ENCODE measurements around the gene WIPI1. TPM values are rescaled to one million over a fixed set of nuclear protein-coding genes. Genes with fewer than 3 reads are reported as not detected.
A peak's percentile ranks its signal among the peaks of the same experiment; 100 is the strongest.

WIPI1 gene
- total and polyA plus RNA-seq, 9 of the 15 experiments (the other 6 are each of a cell fraction or from before 2014, with no cell fraction given): 3.7 to 23.5 (median 11.8) TPM

GRCh38 chr17:68498479-68499326, 41.4 kb upstream of the WIPI1 start:
- BruUV-seq (replicated peaks): no TSS peak
- H3K79me2 ChIP-seq (ENCODE audit: control insufficient read depth, insufficient read depth, low read length): no peaks in the 10 kb centered on the region
- no peak for TF ChIP-seq HMG20B (CRISPR knock-in tag; IDR thresholded peaks at IDR 0.05)
- TF ChIP-seq CEBPB (tag; IDR thresholded peaks at IDR 0.05): peak; percentile 37; the same call in 1 of the 2 replicates
- H3K9me1 ChIP-seq (ENCODE audit: control insufficient read depth, insufficient read depth, low read length): no peaks in the 10 kb centered on the region
- H3K27me3 ChIP-seq (ENCODE audit: control insufficient read depth in 2 of 2, insufficient read depth in 2 of 2, low read length in 2 of 2): no peaks in the 10 kb centered on the region; a peak in 1 of 5 replicates
- FAIRE-seq (peak; percentile 11), DNase-seq (ENCODE audit: extremely low read depth in 1 of 4, low spot score in 3 of 4) (no peak), ATAC-seq (no peak)
- H3K27ac ChIP-seq (ENCODE audit: extremely low read depth, low read depth, low read length): peak overlapping the region; percentile 43; the same call in 1 of the 3 replicates
- in situ Hi-C loops (cut with MboI): no loop called here
- peak overlapping the region; percentile 66 for H2AFZ ChIP-seq (ENCODE audit: low read depth, low read length)
- H3K4me2 ChIP-seq (ENCODE audit: insufficient read depth, low read length): peak overlapping the region; percentile 38
- H3K9ac ChIP-seq (ENCODE audit: insufficient read depth in 1 of 2, low read depth in 2 of 2, low read length in 2 of 2): peak overlapping the region in 1 of 2 experiments; percentile 18; a peak in 1 of 4 replicates
- peaks cover 0 to 10% of the 10 kb centered on the region in 2 experiments; a peak in 3 of 5 replicates for H3K4me1 ChIP-seq (replicated peaks in 1 of 2; ENCODE audit: control insufficient read depth in 2 of 2, insufficient read depth in 2 of 2, low read length in 2 of 2)
- ChIA-PET CTCF (ENCODE audit: low intra/inter-chr PET ratio) (no interaction called here), POLR2A (interaction anchor here (0.8 to 2.4 kb wide), 2 partner anchors 10 to 14 kb away, joined by 3 to 9 read pairs; partner anchors contain the start of gene PRKAR1A)
- WGBS (ENCODE audit: insufficient coverage, low coverage, missing lambda C conversion rate): 11% methylated on average over 7 of the region's 7 CpGs
- no peaks in the 10 kb centered on the region for H4K20me1 ChIP-seq (replicated peaks; ENCODE audit: control insufficient read depth, insufficient read depth, low read length)
- H3K4me3 ChIP-seq: no peak overlapping the region
- H3K9me3 ChIP-seq (replicated peaks; ENCODE audit: control insufficient read depth, insufficient read depth, low read depth, low read length): no peaks in the 10 kb centered on the region; the same call in 1 of the 2 replicates
- no peaks in the 10 kb centered on the region for H3K36me3 ChIP-seq (ENCODE audit: control insufficient read depth, insufficient read depth, low read length)
- intact Hi-C loops (cut with micrococcal nuclease): no loop called here

DNA sequence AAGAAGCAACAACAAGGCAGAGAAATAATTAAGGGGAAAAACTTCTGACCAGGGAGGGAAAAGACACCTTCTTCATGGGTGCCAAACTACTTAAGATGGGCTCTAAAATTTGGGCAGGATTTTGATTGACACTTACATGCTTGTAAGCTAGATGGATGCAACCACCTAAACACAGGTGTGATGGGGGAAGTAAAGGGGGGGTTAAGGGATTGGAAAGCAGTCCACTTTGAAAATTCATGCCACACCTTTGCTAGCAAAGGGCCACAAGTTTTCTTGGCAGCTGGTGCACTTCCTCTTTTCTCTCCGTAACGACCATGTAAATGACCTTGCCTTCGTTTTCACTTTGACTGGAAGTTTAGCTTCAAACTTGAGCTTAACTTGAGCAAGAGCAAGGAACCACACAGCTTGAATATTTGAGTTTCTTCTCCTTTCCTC, 40.6 kb upstream of the WIPI1 start:
- intact Hi-C loops (cut with micrococcal nuclease): no loop called here
- peak overlapping the region; percentile 38; the same call in 1 of the 2 replicates for H3K4me2 ChIP-seq (ENCODE audit: insufficient read depth, low read length)
- TF ChIP-seq ILK (tag; IDR thresholded peaks at IDR 0.05; ENCODE audit: borderline replicate concordance, low read depth) (no peak), NCOA4 (IDR thresholded peaks at IDR 0.05; ENCODE audit: partially characterized antibody) (no peak), ESRRA (IDR thresholded peaks at IDR 0.05; ENCODE audit: borderline replicate concordance, low read depth) (peak; percentile 65; the same call in 1 of the 2 replicates), KLF1 (tag; IDR thresholded peaks at IDR 0.05) (no peak), MEIS2 (IDR thresholded peaks at IDR 0.05; ENCODE audit: partially characterized antibody) (no peak), VEZF1 (CRISPR knock-in tag; IDR thresholded peaks at IDR 0.05) (peak; percentile 71; the same call in 1 of the 2 replicates)
- TF ChIP-seq, protein P1, sequence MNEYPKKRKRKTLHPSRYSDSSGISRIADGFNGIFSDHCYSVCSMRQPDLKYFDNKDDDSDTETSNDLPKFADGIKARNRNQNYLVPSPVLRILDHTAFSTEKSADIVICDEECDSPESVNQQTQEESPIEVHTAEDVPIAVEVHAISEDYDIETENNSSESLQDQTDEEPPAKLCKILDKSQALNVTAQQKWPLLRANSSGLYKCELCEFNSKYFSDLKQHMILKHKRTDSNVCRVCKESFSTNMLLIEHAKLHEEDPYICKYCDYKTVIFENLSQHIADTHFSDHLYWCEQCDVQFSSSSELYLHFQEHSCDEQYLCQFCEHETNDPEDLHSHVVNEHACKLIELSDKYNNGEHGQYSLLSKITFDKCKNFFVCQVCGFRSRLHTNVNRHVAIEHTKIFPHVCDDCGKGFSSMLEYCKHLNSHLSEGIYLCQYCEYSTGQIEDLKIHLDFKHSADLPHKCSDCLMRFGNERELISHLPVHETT (CRISPR knock-in tag; conservative IDR thresholded peaks at IDR 0.05 in 1 of 2, IDR thresholded peaks at IDR 0.05 in 1 of 2): peak in 1 of 2 experiments; percentile 45; a peak in 1 of 4 replicates

More for the DNA sequence above, 40.6 kb upstream of the WIPI1 start:
- ATAC-seq: no peak
- H3K9ac ChIP-seq (ENCODE audit: insufficient read depth in 1 of 2, low read depth in 2 of 2, low read length in 2 of 2): no peak overlapping the region
- H3K4me1 ChIP-seq (replicated peaks in 1 of 2; ENCODE audit: control insufficient read depth in 2 of 2, insufficient read depth in 2 of 2, low read length in 2 of 2): peaks cover 0 to 10% of the 10 kb centered on the region in 2 experiments; a peak in 3 of 5 replicates
- in situ Hi-C loops (cut with MboI): no loop called here
- peak overlapping the region; percentile 66 for H2AFZ ChIP-seq (ENCODE audit: low read depth, low read length)
- peak; percentile 44 for FAIRE-seq
- H4K20me1 ChIP-seq (replicated peaks; ENCODE audit: control insufficient read depth, insufficient read depth, low read length): no peaks in the 10 kb centered on the region
- no TSS peak for BruUV-seq (replicated peaks)
- peak overlapping the region; percentile 43; the same call in 1 of the 3 replicates for H3K27ac ChIP-seq (ENCODE audit: extremely low read depth, low read depth, low read length)
- POLR2A ChIA-PET: interaction anchor here (0.6 to 2.4 kb wide), 3 partner anchors 9 to 97 kb away, joined by 3 to 9 read pairs (median 3); partner anchors contain the start of gene PRKAR1A
- CTCF ChIA-PET (ENCODE audit: low intra/inter-chr PET ratio): no interaction called here
- H3K36me3 ChIP-seq (ENCODE audit: control insufficient read depth, insufficient read depth, low read length): no peaks in the 10 kb centered on the region
- peak in 1 of 4 experiments; percentile 37 for DNase-seq (ENCODE audit: extremely low read depth in 1 of 4, low spot score in 3 of 4)
- H3K9me3 ChIP-seq (replicated peaks; ENCODE audit: control insufficient read depth, insufficient read depth, low read depth, low read length): no peaks in the 10 kb centered on the region; the same call in 1 of the 2 replicates
- H3K9me1 ChIP-seq (ENCODE audit: control insufficient read depth, insufficient read depth, low read length): no peaks in the 10 kb centered on the region
- H3K79me2 ChIP-seq (ENCODE audit: control insufficient read depth, insufficient read depth, low read length): no peaks in the 10 kb centered on the region
- H3K4me3 ChIP-seq: no peak overlapping the region
- WGBS (ENCODE audit: insufficient coverage, low coverage, missing lambda C conversion rate): 0% methylated on average over 3 of the region's 3 CpGs
- H3K27me3 ChIP-seq (ENCODE audit: control insufficient read depth in 2 of 2, insufficient read depth in 2 of 2, low read length in 2 of 2): no peaks in the 10 kb centered on the region; a peak in 1 of 5 replicates

Data from K562 (cell line).